NB4 (cell line): ENCODE results near the gene TSHZ2.

Source experiments
- MAX ChIP-seq: IDR thresholded peaks from 2 replicates; pipeline ENCODE4 v1.6.1; 2011; ENCODE audit warnings: low read depth, low read length
- POLR2A ChIP-seq: IDR thresholded peaks from 2 replicates; pipeline ENCODE4 v1.6.1; 2011; ENCODE audit warnings: mild to moderate bottlenecking; ENCODE audit not compliant: insufficient read length; ENCODE audit errors: extremely low read depth

GRCh38 chr20:53079261-53079691 lies 107.1 kb downstream of the TSHZ2 start:
- TF ChIP-seq MAX (no peak), POLR2A (no peak)
